Left cardiac atrium (tissue), 4 donors: ENCODE measurements around the gene NSG2. TPM values are rescaled to one million over a fixed set of nuclear protein-coding genes. Genes with fewer than 3 reads are reported as not detected.

Source experiments
- ATAC-seq, 2 donors: fragments of 200-7000 bp; cut with Tn5 transposase; one replicate each; pipeline ENCODE4 v1.9.1; 2020; ENCODE audit warnings: mild to moderate bottlenecking in 2 of 2, moderate library complexity in 2 of 2
- DNase-seq: peaks from one replicate; pipeline ENCODE4 v3.0.0-alpha.2; 2020
- intact Hi-C, 2 donors: fragments of 100-400 bp; cut with DNase I; formaldehyde crosslinking; loops; one replicate each; pipeline versions ENCODE4 v1.14.1 to v1.15.1; 2022 to 2023
- total RNA-seq, 2 donors: library from RNA; stranded (reverse); fragmentation: NEBNext Ultra II Directional; extraction: Animal tissue kit (Norgen Biotek cat#: 25700); gene quantifications; one replicate each; pipeline ENCODE4 v1.2.1, GENCODE V29; 2021
- donor health status: DM: no; HTN: yes; CAD: no.
- donor health status: DM: no; HTN: yes; CAD: no; lungs with severe emphysema.
- donor health status: DM: yes; HTN: yes; CAD: no.
- donor health status: Dilated cardiomyopathy.

NSG2 gene
- total RNA-seq, 2 donors from 2014 or later: 0.63 TPM; not detected in 1

DNA sequence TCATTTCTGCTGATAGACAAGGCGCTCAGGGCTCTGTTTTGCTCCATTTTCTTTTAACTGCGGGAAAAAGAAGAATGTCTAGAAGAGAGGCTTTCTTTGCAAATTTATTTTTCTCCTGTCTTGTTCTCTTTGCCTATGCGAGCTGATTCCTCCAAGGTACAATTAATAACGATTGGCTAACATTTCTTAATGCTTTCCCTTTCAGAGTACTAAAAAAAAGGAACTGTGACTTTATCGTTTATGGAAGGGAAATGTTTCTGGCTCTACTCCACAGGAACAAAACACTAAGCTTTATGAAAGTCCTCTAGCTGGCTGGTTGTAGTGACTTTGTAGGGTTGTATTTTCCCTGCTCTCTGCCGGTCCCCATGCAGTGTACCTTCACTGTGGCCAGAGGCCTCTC lies 11.7 kb downstream of the NSG2 start:
- DNase-seq (no peak), ATAC-seq (no peak)
- intact Hi-C loops: no loop called here

DNA sequence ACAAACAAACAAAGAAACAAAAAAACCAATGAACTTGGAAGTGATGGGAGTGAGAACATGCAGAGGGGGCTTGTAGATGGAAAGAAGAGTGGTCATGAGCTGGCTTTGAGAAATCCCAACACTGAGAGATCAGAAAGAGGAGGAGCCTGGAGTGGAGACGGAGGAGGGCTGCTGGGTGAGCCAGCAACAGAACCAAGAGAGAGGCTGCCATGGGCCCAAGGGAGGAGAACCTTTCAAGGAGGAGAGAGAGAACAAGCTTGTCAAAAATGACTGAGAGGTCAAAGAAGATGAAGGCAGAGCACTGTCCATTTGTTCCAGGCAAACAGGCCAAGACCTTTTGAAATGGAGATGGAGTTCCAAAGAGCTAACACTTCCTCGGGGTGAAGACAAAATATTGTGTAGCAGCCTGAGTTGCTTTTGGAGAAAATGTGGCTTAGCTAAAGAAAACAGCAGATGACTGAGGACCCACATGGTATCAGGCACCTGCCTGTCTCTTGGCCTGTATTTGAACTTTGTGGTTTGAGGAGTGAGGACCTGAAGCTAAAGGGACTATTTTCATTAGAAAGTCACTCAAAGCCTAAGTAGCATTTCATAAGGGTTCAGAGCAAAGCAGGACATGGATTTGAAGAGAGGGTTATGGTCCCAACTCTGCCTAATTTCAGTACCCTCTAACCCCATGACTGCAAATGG lies 13.1 kb downstream of the NSG2 start:
- DNase-seq (no peak), ATAC-seq (no peak)
- intact Hi-C loops: no loop called here

DNA sequence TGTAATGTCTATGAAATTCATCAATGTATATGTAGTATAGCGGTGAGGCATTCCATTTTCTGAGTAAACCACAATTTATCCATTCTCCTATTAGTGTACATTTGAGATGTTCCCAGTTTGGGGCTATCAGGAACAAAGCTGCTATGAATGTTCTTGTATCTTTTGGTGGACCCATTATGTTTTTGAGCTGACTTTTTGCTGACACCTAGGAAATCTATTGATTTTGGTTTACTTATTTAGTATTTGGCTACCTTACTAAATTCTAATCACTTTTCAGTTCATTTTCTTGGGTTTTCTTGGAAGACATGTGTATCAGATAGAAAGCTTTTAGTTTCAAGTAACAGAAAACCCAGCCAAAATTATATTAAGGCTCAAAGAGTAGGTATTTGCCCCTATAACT lies 13.7 kb downstream of the NSG2 start:
- intact Hi-C loops: no loop called here
- no peak for DNase-seq
- ATAC-seq: no peak

DNA sequence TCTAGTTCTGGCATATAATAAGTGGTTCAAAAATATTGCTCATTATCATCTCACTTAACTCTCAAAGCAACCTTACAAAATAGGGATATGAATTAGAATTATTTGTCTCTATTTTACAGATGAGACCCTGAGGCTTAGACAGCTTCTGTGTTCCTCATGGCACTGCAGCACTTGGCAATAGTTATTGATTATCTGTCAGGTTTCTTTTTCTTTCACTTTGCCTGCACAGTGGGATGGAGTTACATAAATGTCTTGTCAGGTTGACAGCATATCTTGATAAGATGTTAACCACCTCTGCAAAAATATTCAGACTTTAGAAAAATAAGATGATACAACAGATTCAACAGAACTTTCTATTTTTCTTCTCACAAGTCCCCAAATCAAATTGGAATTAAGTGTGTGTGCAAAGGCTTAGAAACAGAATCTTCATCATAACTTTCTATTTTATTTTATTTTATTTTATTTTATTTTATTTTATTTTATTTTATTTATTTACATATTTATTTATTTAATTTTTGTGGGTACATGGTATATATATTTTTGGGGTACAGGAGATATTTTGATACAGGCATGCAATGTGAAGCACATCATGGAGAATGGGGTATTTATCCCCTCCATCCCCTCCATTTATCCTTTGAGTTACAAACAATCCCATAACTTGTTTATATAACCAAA lies 17.7 kb downstream of the NSG2 start:
- intact Hi-C loops: no loop called here
- ATAC-seq: no peak
- no peak for DNase-seq

DNA sequence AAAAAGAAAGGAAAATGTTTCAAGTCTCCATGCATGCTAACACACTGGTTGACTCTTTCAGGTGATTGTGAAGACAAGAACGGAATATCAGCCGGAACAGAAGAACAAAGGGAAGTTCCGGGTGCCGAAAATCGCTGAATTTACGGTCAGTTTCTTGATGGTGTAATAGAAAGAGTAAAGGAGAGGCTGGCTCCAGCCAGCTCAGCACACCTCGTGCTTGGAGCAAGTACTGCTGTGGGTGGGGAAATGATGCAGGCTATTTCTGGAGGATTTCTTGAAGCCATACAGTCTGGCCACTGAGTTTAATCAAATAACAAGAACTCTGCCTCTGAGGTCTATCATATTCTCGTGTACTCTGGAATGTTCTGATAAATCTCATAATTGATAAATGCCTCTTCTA lies 18.7 kb downstream of the NSG2 start:
- no peak for DNase-seq
- no peak for ATAC-seq
- intact Hi-C loops: no loop called here

DNA sequence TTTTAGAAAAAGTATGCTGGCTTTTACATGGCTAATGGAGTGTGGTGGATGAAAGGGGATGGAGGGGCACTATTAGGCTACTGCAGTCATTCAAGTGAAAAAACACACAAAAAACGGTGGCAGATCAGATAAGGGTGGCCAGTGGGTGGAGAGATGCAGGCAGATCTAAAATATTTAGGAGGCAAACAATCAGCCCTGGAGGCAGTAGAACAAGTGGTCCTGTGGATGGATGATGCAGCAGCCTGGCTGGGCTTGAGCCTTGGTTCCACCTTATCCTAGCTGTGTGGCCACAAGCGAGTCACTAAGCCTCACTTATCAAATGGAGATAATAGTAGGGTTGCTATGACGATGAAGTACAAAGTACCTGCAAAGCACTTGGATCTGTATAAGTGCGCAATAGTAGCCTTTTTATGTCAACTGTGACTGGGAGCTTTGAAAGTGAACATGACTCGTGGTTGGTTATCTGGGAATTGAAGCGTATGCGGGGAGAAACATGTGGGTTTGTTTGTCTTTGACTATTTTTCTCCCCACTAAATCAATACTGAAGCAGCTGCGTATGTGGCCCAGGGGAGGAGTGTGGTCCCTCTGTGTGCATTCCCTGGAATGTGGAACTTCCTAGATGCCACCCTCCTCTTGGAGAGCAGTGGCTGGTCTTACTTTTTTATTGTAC lies 20.2 kb downstream of the NSG2 start:
- ATAC-seq: no peak
- intact Hi-C loops: no loop called here
- DNase-seq: no peak

DNA sequence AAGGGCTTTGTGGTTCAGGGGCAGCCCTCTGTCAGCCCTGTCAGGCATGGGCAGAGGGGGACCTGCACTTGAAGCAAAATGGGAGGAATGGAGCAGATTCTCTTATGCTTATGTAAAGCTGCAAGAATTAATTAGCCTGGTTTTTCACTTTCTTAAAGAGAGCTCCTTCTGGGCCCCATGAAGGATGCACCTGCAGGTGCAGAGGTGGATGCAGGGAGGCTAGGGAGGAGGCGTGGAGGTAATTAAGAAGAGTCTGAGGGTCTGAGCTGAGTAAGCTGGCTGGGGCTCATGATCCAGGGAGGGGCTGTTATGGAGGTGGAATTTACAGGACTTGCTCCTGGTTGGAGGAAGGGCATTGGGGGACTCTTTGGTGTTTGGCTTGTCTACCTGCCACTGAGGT lies 22.0 kb downstream of the NSG2 start:
- no peak for ATAC-seq
- intact Hi-C loops: no loop called here
- no peak for DNase-seq

DNA sequence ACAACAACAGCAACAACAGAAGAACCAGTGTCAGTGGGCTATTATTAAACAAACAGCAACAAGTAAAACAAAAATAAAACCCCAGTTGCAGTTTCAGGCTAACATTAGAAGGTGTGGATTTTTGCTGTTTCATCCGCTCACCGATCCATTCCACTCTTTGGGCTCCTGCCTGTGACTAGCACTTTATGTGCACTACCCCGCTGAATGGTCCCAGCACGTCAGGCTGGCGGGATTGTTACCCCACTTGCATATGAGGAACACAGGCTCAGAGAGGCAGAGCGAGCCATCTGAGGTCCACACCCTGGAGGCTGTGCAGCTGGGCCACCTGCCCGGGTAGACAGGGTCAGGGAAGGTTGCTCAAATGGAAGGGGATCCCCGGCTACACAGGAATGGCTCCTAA lies 26.0 kb downstream of the NSG2 start:
- ATAC-seq: no peak
- intact Hi-C loops: no loop called here
- DNase-seq: no peak

DNA sequence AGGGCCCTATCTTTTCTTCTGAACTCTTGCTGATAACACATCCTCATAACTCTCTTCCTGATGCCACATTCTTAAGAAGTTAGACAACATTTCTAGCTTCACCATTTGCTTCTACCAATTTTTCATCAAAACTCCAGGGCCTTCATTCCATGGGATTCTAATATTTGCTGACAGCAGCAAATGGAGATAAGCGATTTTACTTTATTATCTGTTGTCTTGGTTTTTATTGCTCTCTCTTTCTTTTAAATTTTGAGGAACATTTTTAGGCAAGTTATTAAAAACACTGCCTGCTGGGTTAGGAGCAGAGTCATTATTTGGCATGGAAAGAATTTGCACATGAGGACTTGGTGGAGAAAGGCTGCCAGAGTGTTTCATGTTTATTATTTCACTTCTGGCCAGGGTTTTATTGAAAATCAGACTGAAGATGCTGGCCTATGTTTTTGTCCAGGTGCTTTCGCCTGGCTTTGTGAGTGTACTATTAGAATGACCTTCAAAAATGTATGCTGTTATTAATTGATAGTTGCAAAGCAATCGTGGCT lies 27.7 kb downstream of the NSG2 start:
- intact Hi-C loops: no loop called here
- ATAC-seq (no peak), DNase-seq (no peak)

DNA sequence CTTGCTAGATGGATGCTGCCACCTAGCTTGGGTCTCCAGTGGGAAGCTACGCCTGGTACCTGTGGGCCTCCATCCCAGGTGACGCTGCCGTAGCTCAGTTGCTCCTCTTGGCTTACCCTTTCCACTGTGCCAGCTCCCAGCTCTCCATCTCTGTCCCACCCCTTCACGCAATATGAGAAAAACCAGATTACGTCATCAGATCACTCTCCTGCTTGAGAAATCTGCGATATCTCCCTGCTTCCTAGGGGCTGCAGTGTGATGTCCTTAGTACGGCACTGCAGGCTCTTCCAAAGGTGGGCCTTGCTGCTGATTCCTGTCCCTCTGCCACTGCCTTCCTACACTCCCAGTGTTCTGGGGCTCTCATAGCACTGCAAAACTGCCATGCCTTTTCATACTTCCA lies 28.9 kb downstream of the NSG2 start:
- ATAC-seq (no peak), DNase-seq (no peak)
- intact Hi-C loops: no loop called here

DNA sequence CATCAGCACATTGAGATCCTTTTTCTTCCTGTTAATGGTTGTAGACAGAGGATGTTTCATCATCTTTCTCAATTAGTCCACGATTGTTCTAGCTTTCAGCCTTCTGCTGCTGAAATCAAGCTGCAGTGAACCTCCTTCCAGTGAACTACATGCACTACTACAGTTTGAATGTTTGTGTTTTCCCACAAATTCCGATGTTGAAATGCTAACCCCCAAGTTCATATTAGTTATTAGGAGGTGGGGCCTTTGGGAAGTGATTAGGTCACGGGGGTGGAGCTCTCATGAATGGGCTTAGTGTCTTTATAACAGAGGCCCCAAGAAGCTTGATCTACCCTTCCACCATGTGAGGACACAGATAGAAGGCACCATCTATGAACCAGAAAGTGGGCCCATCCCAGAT lies 32.9 kb downstream of the NSG2 start:
- intact Hi-C loops: no loop called here
- no peak for ATAC-seq
- DNase-seq: no peak

DNA sequence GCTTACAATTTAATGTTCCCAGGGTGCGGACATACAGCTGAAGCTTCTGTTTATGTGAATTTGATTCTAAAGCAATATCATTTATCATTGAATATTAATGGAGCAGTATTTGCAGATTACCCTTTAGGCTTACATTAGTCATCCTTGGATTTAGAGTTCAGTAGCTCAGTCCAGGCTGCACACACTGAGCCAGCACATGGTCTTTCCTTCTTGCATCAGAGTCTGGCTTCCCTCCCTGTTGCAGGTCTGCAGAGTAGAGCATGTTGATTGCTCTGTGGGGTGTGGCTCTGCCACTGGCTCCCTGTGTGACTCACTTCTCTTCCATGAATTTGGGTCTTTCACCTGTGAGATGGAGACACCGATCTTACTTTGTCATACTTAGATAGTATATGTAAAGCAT lies 36.8 kb downstream of the NSG2 start:
- intact Hi-C loops: no loop called here
- DNase-seq (no peak), ATAC-seq (no peak)

DNA sequence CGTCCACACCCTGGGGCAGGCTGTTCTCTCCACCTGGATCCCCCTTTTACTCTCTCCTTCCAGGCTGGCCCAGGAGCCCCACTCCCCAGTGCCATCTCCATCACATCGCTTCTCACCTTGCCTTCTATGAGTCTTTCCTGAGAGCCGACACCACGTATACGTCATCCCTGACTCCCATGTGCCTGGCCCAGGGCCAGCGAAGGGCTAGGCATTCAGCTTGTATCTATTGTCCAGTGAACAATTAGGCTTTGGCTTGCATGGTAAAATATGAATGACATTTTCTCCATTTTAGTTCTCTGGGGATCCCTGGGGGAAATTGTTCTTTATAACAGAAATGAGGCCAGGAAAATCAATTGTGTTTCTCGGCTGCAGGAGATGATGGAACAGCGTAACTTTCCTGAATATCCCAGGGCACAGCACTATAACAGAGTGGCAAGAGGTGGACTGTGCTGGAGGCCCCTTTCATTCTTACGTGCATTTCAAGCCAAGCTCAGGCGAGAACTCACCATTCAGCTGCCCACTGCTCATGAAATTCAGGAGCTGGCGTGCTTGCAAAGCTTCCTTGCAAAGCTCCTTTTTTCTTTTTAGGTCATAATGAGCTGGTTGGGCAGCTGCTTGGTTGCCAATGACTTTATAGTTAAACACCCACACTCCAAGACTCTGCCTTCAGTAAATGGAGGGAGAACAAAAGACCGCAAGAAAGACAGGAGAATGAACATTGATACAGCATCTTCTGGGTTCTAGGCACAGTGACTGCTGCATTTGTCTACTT lies 37.7 kb downstream of the NSG2 start:
- intact Hi-C loops: no loop called here
- DNase-seq (no peak), ATAC-seq (no peak)

DNA sequence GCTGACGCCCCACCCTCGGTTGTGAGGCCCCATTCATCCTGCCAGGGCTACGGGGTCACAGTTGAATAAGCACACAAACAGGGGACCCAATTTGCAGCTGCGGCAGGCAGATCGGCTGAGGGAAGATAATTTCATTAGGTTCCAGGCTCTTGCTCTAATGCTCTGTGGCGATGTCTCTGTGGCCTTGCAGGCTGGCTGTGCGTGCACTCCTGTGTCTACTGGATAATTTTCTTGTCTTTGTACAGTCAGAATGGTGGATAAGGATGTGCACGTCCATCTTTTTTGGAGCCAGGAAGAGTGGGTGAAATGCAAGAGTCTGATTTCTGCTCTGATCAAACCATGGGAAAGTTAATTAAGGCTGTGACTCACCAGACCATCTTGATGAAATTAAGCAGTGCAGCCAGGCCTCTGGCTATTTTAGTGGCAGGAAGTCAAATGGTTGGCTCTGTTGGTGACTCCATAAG lies 39.2 kb downstream of the NSG2 start:
- intact Hi-C loops: no loop called here
- DNase-seq: no peak
- no peak for ATAC-seq

DNA sequence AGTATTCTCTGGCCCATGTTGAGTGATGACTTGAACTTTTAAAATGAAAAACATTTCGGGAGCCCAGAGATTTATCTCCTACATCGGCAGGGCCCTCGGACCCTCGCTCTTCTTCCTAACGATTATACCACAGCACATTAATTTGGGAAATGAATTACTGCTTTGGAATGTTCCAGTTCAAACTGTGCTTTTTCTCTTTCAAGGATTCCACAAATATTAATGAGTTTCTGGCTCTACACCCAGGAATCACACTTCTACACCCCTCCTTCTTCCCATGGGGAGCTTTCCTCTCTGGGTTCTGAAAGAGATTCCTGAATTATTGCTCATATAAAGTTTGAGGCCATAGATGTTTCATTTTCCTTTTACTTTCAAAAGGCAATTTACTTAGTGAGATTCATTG lies 41.2 kb downstream of the NSG2 start:
- intact Hi-C loops: no loop called here
- DNase-seq (no peak), ATAC-seq (no peak)

DNA sequence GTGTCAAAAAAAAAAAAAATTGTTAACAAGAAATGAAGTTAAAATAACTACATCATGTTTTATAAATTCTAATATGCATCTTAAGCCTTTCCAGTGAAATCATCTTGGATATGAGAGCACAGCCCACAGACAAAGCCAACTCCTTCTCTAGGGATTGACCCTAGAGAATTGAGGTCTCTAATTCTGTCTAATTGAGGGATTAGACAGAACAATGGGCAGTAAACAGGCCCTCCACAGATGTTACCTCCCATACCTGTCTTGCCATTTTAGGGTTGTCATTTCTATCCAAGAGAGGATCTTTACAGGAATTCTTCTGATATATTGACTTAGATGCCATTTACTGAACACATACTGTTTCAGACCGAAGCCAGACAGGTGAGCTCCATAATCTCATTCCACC lies 42.3 kb downstream of the NSG2 start:
- DNase-seq: no peak
- no peak for ATAC-seq
- intact Hi-C loops: no loop called here

DNA sequence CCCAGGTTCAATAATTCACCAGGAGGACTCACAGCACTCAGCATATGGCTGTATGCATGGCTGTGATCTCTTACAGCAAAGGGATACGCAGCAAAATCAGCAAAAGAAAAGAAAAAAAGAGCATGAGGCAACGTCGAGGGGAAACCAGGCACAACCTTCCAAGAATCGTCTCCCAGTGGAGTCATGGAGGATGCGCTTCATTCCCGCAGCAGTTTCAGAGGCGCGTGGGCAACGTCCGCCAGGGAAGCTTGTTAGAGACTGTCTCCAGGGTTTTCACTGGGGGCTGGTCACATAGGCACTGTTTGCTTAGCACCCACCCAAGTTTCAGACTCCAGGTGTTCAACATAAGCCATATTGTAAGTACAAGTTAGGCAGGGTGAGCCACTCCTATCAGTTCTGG lies 44.6 kb downstream of the NSG2 start:
- intact Hi-C loops: no loop called here
- DNase-seq (no peak), ATAC-seq (no peak)

DNA sequence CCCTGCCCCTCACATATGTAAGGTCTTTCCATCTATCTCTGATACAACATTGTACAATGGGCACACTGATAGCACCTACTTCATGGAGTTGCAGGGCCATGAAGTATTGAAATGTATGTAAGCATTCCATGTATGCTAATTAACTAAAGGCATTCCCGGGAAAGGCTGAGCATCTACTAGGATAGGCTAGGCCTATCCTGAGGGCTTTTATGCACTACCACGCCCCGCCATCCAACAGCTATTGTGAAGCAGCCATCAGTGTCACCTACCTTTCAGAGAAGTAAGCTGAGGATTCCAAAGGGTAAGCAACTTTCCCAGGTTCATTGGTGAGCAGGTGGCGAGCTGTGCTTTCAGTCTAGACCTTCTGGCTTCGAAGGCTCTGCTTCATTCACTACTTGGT lies 47.6 kb downstream of the NSG2 start:
- DNase-seq (no peak), ATAC-seq (no peak)
- intact Hi-C loops: no loop called here

DNA sequence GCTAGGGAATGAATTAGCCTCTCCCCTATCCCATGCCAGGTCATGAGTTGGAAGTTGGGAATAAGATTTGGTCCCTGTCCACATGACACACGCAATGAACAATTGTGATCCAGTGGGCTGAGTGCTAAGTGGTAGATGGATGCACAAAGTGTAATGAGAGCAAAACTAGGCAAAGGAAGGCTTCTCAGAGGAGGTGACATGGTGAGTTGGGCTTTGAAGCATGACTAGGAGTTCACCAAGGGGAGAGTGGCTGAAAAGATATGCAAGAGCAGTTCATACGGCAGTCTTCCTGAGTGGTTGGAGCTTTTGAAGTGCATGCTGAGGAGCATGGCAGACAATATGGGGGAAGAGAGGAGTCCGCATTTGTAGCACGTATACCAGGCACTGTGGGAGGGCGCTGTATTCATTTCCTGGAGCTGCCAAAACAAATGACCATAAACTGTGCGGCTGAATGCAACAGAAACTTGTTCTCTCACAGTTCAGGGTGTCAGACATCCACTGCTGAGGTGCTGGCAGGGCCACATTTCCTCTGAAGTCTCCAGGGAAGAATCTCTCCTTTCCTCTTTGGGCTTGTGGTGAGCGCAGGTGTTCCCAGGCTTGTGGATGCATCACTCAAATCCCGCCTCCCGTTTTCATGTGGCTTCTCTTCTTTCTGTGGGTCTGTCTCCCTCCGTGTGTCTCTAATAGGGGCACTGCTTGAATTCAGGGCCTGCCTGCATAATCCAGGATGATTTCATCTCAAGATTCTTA lies 49.5 kb downstream of the NSG2 start:
- DNase-seq (no peak), ATAC-seq (no peak)
- intact Hi-C loops: no loop called here
